Hippocampal formation (tissue), 2 donors: ENCODE measurements around the gene SYNPR.

Source experiments
- DNase-seq, 2 donors: peaks; one replicate each; lab custom pipeline; 2025; lab: John Stamatoyannopoulos, UW

The SYNPR gene

GRCh38 chr3:63555767-63556166 lies 277.7 kb downstream of the SYNPR start:
- DNase-seq, result no peak

- DNase-seq, result no peak
Observed at GRCh38 chr3:63556401-63556800, 278.3 kb downstream of the SYNPR start.

- DNase-seq, result no peak
Observed at GRCh38 chr3:63557912-63558311, 279.8 kb downstream of the SYNPR start.

GRCh38 chr3:63559884-63560283 lies 281.8 kb downstream of the SYNPR start:
- no peak for DNase-seq

GRCh38 chr3:63561879-63562278 lies 283.8 kb downstream of the SYNPR start:
- no peak for DNase-seq

- no peak for DNase-seq
Observed at GRCh38 chr3:63562323-63562722, 284.2 kb downstream of the SYNPR start.

GRCh38 chr3:63563572-63563971 lies 285.5 kb downstream of the SYNPR start:
- no peak for DNase-seq

- no peak for DNase-seq
Observed at GRCh38 chr3:63565220-63565619, 287.1 kb downstream of the SYNPR start.

GRCh38 chr3:63571682-63572081 lies 293.6 kb downstream of the SYNPR start:
- no peak for DNase-seq

- no peak for DNase-seq
Observed at GRCh38 chr3:63576846-63577245, 298.7 kb downstream of the SYNPR start.

GRCh38 chr3:63578858-63579257 lies 300.8 kb downstream of the SYNPR start:
- no peak for DNase-seq

GRCh38 chr3:63580151-63580550 lies 302.0 kb downstream of the SYNPR start:
- DNase-seq, result no peak

- DNase-seq, result no peak
Observed at GRCh38 chr3:63582943-63583500, 304.9 kb downstream of the SYNPR start.

- DNase-seq, result no peak
Observed at GRCh38 chr3:63584681-63585080, 306.6 kb downstream of the SYNPR start.

GRCh38 chr3:63585927-63586326 lies 307.8 kb downstream of the SYNPR start:
- DNase-seq, result peak in 1 of 2 donors; percentile 6

- no peak for DNase-seq
Observed at GRCh38 chr3:63588895-63589294, 310.8 kb downstream of the SYNPR start.

- DNase-seq, result no peak
Observed at GRCh38 chr3:63593779-63594178, 315.7 kb downstream of the SYNPR start.

GRCh38 chr3:63595221-63595620 lies 317.1 kb downstream of the SYNPR start:
- no peak for DNase-seq

GRCh38 chr3:63597019-63597418 lies 318.9 kb downstream of the SYNPR start:
- DNase-seq, result no peak

- DNase-seq, result no peak
Observed at GRCh38 chr3:63607716-63608115, 329.6 kb downstream of the SYNPR start.

- DNase-seq, result no peak
Observed at GRCh38 chr3:63609408-63609807, 331.3 kb downstream of the SYNPR start.

GRCh38 chr3:63609834-63610233 lies 331.7 kb downstream of the SYNPR start:
- DNase-seq, result no peak

- no peak for DNase-seq
Observed at GRCh38 chr3:63611382-63611781, 333.3 kb downstream of the SYNPR start.

- no peak for DNase-seq
Observed at GRCh38 chr3:63613561-63613960, 335.5 kb downstream of the SYNPR start.

- DNase-seq, result no peak
Observed at GRCh38 chr3:63617391-63617790, 339.3 kb downstream of the SYNPR start.
